Nephron progenitor cell (in vitro differentiated cells): ENCODE measurements around the gene ADAMTS16.
A peak's percentile ranks its signal among the peaks of the same experiment; 100 is the strongest.

Source experiments
- DNase-seq: peaks from one replicate; pipeline ENCODE4 v3.0.0; 2021
- H3K27ac Mint-ChIP-seq: 2 replicates; pipeline ENCODE4 v1.8.0; 2021; ENCODE audit warnings: mild to moderate bottlenecking, moderate library complexity, mixed read lengths
- H3K27me3 Mint-ChIP-seq: 2 replicates; pipeline ENCODE4 v1.8.0; 2021; ENCODE audit warnings: mild to moderate bottlenecking, low read depth, mixed read lengths; ENCODE audit not compliant: poor library complexity
- H3K36me3 Mint-ChIP-seq: 2 replicates; pipeline ENCODE4 v1.8.0; 2021; ENCODE audit warnings: low read depth, mixed read lengths
- H3K4me1 Mint-ChIP-seq: 2 replicates; pipeline ENCODE4 v1.8.0; 2021; ENCODE audit warnings: mixed read lengths
- H3K4me3 Mint-ChIP-seq: 2 replicates; pipeline ENCODE4 v1.8.0; 2021; ENCODE audit warnings: mild to moderate bottlenecking, moderate library complexity, mixed read lengths
- H3K9me3 Mint-ChIP-seq: 2 replicates; pipeline ENCODE4 v1.8.0; 2021; ENCODE audit warnings: mild to moderate bottlenecking, moderate library complexity, mixed read lengths
- CTCF ChIP-seq: fragments of 200-600 bp; sonication (generic); IDR thresholded peaks from 2 replicates; pipeline ENCODE4 v1.5.0; 2021; ENCODE audit warnings: antibody characterized with exemption

Gene ADAMTS16

DNA sequence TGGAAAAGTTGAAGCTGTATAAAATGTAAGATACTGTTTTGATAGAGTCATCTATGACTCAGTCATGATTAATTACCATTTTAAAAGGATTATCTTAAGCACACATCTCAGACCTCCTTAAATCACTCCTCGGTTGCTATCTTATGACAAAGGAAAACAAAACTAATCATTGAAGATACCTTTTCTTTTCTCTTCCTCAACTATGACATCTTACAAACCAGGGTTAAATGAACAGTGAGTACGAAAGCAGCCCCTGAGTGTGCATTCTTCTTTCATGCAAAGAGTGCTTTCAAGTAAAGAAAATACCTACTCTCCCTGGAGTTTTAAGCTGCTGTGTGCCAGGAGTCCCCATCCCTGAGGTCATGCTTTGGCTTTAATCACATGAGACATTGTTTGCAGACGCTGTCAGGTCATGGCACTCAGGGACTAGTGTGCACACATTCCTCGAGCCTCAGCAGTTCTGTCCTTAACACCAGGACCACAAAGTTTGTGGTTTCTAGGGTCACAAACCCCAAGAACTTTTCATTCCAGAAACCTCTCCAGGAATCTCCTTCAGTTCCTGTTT, 195.7 kb downstream of the ADAMTS16 start:
- peak overlapping the region; percentile 83 for H3K27ac Mint-ChIP-seq
- peaks cover 4% of the 10 kb centered on the region for H3K9me3 Mint-ChIP-seq
- peaks cover 5% of the 10 kb centered on the region for H3K36me3 Mint-ChIP-seq
- TF ChIP-seq CTCF: no peak
- peaks cover 14% of the 10 kb centered on the region for H3K27me3 Mint-ChIP-seq
- H3K4me1 Mint-ChIP-seq: peaks cover 57% of the 10 kb centered on the region
- no peak for DNase-seq
- no peak overlapping the region for H3K4me3 Mint-ChIP-seq

DNA sequence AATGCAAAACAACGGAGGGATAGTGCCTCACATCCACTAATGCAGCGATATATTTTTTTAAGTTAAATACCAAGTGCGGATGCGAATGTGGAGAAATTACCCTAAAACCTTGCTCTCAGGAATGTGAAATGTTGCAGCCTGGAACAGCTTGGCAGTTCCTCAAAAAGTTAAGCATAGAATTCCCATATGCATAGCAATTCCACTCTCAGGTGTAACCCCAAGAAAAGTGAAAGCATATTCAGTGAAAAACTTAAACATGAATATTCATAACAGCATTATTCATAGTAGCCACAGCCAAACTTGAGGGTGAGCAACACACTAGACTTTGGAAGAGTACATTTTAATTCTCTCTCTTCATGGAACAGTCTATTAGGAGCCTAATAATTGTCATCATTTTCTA, 199.1 kb downstream of the ADAMTS16 start:
- H3K27me3 Mint-ChIP-seq: peaks cover 16% of the 10 kb centered on the region
- no peak overlapping the region for H3K27ac Mint-ChIP-seq
- H3K4me3 Mint-ChIP-seq: no peak overlapping the region
- DNase-seq: no peak
- peaks cover 8% of the 10 kb centered on the region for H3K9me3 Mint-ChIP-seq
- H3K4me1 Mint-ChIP-seq: peaks cover 79% of the 10 kb centered on the region
- no peak for TF ChIP-seq CTCF
- H3K36me3 Mint-ChIP-seq: peaks cover 5% of the 10 kb centered on the region

DNA sequence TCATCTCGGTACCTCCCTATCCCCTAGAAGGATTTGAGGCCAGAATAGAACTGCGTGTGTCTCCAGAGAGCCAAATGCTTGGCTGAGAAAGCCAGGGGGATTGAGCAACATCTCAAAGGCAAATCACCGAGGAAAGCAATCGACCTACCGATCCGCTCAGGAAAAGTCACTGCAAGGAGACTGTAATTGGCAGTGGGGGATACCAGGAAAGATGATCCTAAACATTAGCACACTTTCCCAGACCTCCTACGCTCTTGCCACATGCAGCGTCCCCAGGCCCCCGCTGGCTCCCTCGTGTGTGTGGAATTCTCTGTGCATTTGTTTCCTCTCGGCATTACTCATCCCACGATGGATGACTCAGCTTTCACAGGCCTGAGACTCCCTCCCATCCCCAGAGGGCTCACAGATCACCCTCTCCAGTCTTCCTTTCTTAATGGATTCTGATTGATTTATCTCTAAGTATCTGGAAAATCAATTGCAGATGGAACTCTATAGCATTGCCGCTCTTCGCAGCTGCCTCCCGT, 200.1 kb downstream of the ADAMTS16 start:
- peaks cover 6% of the 10 kb centered on the region for H3K27me3 Mint-ChIP-seq
- peaks cover 77% of the 10 kb centered on the region for H3K4me1 Mint-ChIP-seq
- peak; percentile 50 for TF ChIP-seq CTCF
- peaks cover 8% of the 10 kb centered on the region for H3K9me3 Mint-ChIP-seq
- DNase-seq: peak; percentile 71
- H3K36me3 Mint-ChIP-seq: peaks cover 5% of the 10 kb centered on the region
- peak overlapping the region; percentile 72 for H3K4me3 Mint-ChIP-seq
- peak overlapping the region; percentile 99 for H3K27ac Mint-ChIP-seq

GRCh38 chr5:5341531-5342292, 201.6 kb downstream of the ADAMTS16 start:
- Mint-ChIP-seq H3K27ac (peak overlapping the region; percentile 99), H3K36me3 (peaks cover under 1% of the 10 kb centered on the region), H3K9me3 (peaks cover 4% of the 10 kb centered on the region), H3K4me3 (no peak overlapping the region), H3K27me3 (peaks cover 6% of the 10 kb centered on the region), H3K4me1 (peaks cover 62% of the 10 kb centered on the region)
- no peak for TF ChIP-seq CTCF
- no peak for DNase-seq

GRCh38 chr5:5342784-5343183, 202.7 kb downstream of the ADAMTS16 start:
- Mint-ChIP-seq H3K4me1 (peaks cover 63% of the 10 kb centered on the region), H3K9me3 (peaks cover 4% of the 10 kb centered on the region), H3K36me3 (no peaks in the 10 kb centered on the region), H3K27me3 (peaks cover 6% of the 10 kb centered on the region), H3K27ac (no peak overlapping the region), H3K4me3 (no peak overlapping the region)
- no peak for DNase-seq
- no peak for TF ChIP-seq CTCF
